HL-60/S4 treated with phorbol 12-myristate 13-acetate at 8.2 ng/mL for 4 days and 3 days (cell line): ENCODE data around the gene TM7SF2.
"Not testable (repeated sequence)": the region's sequence is repeated elsewhere in the genome, so short reads cannot be mapped to it uniquely, and the experiment has no call there.

Source experiments
- in situ Hi-C: fragments of 300-500 bp; cut with MboI; formaldehyde crosslinking; loops from 2 replicates; pipeline ENCODE4 v1.15.0; 2022; ENCODE audit warnings: low sequenced_read_pairs

The TM7SF2 gene

DNA sequence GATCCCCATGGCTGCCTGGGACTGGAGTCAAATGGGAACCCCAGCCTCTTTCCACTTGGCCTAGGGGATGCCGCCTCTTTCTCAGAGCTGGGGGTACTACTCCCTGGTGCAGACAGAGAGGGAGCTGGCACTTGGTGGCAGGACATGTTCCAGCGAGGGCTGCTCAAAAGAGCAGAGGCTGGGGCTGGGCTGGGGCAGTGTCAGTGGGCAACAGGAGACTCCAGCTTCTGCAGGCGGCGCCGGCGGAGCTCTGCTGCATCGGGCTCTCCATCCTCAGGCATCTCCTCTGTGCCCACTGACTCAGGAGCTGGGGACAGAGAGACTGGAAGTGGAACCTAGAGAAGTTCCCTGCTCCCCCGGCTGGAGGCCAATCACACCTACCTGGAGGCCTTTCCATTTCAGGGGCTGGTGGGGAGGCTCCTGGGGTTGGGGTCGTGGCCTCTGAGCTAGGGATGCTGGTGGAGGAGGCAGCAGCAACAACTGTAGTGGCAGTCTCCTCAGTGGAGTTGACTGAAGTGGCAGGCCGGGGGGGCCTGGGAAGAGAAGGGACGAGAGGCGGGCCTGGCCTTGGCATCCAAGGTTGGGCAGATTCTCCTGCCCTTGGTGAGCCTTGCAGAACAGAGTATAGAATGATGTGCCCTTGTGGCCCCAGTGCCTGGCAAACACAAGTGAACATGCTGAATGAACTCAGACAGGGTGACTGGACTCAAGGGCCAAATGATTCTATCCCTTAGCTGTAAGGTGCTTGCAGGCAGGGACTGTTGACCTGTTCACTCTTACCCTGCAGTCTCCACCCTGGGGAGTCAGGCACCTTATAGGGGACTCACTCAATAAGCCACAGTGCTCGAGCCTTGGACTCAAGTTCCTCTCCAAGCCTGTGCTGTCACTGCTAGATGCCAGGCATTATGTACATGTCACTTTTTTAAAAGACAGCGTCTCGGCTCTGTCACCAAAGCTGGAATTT, 16.8 kb downstream of the TM7SF2 start:
- in situ Hi-C loops, result no loop called here

GRCh38 chr11:65129649-65130441, 18.2 kb downstream of the TM7SF2 start:
- in situ Hi-C loops, result no loop called here

DNA sequence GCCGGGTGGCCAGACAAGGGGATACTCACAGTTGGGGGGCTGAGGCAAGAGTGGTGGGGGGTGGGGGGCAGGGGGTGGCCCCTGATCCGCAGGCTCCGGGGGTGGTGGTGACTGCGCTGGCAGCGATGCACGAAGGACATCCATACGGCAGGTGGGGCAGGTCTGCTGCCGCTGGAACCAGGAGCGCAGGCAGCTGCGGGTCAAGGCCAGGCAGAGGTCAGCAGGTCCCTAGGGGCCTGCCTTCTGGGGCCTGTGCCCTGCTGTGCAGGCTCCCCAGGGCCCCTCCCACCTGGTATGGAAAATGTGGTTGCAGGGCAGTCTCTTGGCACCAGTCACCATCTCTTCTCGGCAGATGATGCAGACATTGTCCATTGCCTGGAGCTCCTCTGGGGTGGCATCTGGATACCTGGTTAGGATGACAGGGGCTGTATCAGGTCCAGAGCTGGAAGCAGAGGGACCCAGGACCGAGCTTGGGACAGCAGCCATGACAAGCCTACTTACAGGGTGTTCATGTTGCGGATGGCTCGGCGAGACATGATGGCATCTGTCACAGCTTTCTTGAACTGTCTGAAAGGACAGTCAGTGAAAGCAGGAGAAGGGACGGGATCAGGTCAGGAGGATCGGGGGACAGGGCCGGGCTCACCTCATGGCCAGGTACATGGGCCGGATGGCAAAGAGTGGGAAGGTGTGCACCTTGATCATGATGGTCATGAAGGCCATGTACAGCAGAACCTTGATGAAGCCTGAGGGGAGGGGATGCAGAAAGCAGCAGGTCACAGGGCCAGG, 19.2 kb downstream of the TM7SF2 start:
- in situ Hi-C loops, result no loop called here

DNA sequence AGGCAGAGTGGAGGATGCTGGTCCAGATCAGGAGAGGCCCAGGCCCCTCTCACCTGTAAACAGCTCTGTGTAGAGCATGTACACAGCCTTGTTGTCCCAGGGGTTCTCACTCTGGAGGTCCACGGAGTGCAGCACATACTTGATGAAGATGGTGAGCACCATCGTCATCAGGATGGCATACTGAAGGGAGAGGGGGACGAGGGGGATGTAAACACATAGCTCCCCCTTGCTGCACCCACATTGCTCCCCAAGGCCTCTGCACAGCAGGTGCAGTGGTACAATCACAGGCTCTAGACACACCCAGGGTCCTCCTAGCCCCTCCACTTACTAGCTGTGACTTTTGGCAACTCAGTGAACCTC, 19.7 kb downstream of the TM7SF2 start:
- in situ Hi-C loops, result no loop called here

DNA sequence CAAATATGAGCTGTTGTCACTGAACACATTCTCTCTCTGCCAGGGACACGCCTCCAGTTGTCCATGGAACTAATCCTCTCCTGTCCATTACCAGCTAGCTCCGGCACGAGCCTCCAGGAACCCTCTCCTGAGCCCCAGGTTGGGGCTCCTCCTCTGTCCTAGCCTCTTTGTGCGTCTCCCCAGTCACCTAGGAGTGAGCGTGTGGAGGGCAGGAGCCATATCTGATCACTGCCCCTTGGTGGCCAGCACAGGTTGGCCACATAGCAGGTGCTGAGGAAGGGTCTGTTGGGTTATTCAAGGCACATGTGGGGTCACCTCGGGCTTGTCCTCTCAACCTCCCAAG, 20.2 kb downstream of the TM7SF2 start:
- in situ Hi-C loops, result no loop called here

DNA sequence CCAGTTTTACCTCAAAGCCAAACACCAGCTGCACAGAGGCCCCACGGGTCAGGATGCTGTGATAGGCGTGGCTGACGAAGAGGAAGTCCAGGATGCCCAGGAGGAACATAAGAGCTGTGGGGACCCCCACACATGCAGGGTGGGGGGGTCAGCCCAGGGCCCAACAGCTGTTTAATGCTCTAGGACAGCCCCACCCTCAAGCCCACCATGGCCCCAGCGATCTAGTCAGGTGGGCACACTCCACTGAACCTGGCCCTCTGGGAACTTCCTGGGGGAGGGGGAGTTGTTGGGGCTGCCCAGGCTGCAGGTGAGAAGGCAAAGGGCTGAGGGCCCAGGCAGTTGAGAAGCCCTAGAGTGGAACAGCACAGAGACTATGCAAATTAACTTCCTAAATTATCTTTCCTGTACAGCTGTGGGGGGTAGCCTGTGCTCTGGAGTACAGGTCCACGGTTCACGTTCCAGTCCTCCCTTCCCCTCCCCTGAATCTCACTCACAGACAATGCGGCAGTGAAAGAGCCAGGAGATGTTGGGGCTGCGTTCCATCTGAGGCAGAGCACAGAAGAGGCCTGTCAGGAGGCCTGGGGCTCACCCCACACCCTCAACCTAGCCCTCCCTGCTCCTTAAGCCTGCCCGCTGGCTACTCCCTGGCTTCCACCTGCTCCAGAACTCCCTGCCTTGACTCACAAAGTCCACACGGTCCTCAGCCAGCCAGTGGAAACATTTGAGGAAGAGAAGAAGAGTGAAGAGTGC, 20.7 kb downstream of the TM7SF2 start:
- in situ Hi-C loops, result no loop called here

- in situ Hi-C loops, result no loop called here
Observed at GRCh38 chr11:65132988-65133700, 21.5 kb downstream of the TM7SF2 start.

GRCh38 chr11:65133724-65134123, 22.1 kb downstream of the TM7SF2 start:
- in situ Hi-C loops, result no loop called here

DNA sequence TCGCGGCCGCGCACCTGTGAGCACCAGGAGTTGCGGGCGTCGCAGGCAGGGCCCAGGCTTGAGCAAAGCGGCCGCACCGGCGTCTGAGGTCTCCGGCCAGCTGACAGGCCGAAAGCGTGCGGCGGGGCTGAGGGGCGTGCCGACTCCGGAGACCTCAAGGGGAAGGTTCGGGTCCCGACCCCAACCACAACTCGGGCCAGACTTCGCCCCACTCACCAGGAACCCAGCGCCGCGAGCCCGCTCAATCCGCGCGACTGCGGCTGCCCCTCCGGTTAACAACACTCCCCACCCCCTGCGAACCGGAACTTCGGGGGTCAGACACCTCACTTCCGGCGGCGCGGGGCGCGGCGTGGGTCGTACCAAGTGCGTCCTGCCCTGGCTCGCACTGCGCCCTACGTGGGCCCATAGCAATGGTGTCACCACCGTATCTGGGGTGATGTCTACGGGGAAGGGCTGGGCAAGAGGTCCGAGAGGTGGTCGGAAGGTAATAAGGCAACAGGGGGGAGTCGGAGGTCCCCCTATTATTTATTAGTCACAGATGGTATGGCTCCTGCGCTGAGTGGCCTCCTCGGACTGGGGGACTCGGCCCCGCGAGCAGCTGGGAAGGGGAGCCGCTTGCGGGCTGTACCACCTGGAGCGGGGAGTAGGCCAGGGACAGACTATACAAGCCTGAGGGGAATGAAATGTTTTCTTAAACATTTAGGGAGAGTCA, 22.7 kb downstream of the TM7SF2 start, which contains the start of gene SYVN1:
TSS of gene SYVN1 (minus strand) at position 280 of the 712 bp plus-strand sequence. CDS start 918 bp downstream, outside the sequence.
- in situ Hi-C loops, result no loop called here

DNA sequence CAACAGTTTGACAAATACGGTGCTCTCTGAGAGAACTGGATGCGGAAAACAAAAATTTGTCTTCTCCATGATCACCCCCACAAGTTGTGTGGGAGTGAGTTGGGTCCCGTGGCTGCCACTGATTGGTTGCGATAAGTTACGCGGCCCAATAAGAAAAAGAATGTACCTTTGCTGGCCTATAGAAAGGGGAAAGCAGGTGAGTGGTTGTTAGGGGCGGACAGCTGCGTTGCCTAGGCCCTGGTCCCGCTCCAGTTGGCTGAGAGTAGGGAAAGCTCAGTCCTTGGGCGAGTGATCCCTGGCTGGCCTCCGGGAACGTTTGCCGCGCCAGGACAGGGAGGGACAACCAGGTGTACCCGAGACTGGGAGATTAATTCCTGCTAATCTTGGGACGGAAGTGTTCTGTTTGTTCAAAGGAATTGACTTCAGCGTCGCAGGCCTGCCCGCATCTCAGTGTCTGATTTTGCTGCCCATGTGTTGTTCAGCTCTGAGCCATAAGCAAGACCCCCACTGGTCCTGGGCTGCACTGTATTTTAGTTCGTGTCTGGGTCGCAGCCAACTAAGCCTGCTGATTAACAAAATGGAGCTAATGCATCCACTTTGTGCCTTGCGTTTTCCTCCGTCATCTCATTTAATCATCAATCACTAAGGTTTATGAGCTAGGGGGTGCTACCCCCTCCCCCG, 23.4 kb downstream of the TM7SF2 start:
- in situ Hi-C loops, result no loop called here

DNA sequence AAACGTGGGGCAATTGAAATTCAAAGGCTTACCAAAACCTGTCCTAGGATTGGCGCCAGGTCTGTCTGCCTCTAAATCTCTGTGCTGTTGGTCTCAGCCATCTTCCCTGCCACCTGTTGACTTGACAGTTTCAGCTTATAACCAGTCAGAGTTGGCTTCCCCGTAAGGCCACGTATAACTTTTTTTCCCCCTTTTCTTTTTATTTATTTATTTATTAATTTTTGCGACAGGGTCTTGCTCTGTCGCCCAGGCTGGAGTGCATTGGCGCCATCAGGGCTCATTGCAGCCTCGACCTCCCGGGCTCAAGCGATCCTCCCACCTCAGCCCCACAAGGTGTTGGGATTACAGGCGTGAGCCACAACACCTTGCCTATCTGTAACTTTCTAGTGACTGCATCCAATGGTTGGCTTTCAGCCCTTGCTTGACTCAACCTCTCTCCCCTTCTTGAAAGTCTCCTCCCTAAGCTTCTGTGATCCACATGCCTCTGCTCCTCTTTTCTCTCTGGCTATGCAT, 24.0 kb downstream of the TM7SF2 start:
- in situ Hi-C loops, result no loop called here

- in situ Hi-C loops, result no loop called here
Observed at GRCh38 chr11:65136515-65137096, 24.9 kb downstream of the TM7SF2 start.

GRCh38 chr11:65141896-65142494, 30.3 kb downstream of the TM7SF2 start:
- in situ Hi-C loops, result no loop called here

DNA sequence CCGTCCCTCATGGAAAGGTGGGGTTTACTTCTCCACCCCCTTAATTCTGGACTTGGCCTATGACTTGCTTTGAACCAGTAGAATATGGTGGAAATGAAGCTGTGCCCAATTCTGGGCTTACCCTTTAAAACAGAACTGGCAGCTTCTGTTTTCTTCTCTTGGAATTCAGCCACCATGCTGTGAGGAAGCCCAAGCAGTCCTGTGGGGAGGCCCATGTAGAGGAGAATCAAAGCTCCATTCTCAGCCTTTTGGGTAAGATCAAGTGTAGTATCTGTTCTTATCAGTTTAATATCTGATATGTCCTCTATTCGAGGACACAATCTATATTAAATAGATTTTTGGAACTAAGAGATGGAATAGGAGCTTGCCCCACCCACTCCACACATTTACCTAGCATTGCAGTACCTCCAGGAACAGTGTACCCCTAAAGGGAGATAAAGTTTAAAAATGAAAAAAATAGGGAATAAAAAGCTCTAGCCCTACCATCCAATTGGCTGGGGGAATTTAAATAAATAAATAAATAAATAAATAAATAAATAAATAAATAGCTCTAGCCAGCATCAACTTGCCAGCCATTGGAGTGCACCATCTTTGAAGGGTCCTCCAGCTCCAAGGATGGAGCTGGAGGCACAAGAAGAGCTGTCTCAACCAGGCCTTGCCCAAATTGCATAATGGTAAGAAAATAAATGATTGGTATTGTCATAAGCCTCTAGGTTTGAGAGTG, 35.8 kb downstream of the TM7SF2 start:
- in situ Hi-C loops, result no loop called here

GRCh38 chr11:65148657-65149056, 37.0 kb downstream of the TM7SF2 start:
- in situ Hi-C loops, result no loop called here

- in situ Hi-C loops, result not testable (repeated sequence)
Observed at GRCh38 chr11:65150131-65150508, 38.4 kb downstream of the TM7SF2 start.
